ENCODE results near the gene SDSL.

SDSL gene

GRCh38 chr12:113469224-113469948, 47.2 kb downstream of the SDSL start:
- DNase-seq (ENCODE audit: low read depth) = no peak

DNA sequence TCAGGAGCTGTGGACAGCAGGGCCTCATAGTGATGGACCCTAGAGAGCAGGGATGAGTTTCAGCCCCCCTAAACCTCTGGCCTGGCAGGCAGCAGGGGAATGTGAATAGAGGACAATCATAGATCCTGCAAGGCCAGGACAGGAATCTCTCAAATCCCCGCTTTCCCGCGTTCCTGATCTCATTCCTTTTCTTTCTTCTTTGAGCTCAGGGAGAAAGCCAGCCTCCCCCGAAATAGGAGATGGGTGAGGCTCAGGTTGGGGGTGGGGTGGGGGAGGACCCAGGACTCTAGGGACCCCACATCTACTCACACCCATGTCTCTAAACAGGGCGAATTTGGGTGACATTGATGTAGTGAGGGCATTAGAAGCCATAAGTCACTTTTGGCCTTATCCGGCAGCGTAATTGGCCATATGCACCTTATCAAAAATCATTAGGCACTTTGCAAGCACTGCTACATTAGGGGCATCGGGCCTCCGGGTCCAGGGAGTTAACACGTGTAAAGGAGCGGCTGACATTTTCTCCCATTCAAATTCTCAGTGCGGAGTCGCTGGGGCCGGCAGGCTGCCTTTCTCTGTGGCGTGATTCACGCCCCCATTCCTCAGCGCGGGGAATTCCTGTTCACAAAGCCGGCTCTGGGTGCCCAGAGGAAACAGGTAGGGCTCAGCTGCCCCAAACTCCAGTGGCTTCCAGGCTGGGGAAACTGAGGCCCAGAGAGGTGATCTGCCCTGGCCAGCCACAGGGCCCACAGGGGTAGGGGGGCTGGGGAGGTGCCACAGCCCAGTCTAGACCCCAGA, 48.0 kb downstream of the SDSL start:
- DNase-seq (ENCODE audit: low read depth) = no peak

DNA sequence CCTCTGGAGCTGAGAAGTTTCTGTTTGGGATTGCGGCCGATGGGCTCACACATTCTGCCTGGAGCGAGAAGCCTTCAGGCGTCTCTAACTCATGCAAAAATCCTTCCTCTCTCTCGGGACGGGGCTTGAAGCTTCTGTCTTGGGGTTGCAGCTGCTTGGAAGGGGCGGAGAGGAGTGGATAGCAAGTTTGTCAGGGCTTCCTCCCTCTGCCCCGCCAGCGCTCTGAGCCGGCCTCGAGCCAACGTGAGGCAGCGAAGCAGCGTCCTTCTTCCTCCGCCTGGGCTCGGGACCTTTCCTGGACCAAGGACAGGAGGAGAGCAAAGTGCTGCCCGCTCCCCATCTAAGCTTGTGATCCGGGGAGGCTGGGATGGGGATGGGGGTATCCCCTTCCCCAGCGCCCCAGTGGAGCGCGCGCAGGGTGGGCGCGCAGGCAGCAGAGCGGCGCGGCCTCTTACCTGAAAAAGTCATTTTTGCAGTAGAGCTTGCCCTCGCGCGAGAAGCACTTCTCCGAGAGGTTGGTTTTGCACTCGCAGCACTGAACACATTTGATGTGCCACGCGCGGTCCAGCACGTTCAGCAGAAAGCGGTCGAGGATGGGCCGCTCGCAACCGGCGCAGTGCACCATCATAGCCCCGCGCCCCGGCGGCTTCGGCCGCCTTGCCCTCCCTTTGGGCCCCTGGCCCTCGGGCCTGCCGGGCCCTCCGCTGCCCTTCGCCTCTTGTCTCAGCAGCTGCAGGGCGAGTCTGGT, 48.9 kb downstream of the SDSL start:
- no peak for DNase-seq (ENCODE audit: low read depth)

DNA sequence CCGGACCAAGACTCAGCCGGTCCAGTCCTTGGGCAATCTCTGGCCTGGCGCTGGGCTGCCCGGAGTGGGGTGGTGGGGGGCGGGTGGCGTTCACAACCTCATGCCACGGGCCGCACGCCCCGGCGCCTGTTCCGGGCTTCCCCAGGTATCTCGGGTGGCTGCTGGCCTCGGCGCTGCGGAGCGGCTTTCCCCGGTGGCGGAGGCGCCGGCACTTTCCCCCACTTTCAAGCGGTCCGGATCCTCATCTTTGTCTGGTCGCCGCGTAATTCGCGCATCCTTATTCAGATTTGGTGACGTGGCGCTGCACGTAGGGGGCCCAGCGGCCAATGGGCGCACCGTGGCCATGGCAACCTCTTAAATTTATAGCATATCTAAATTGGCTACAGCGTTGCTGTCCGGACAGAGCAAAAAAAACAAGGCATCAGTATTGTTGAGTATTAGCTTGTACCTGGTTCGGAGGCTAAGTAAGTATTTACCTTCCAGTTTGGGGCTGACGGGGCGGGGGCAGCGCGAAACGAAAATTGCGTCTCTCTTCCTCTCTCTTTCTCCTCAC, 49.5 kb downstream of the SDSL start, which contains the start of gene LHX5:
Gene LHX5, minus strand, starts transcription at position 253 of the 553 bp plus-strand sequence. CDS start 373 bp downstream, outside the sequence.
- no peak for DNase-seq (ENCODE audit: low read depth)

DNA sequence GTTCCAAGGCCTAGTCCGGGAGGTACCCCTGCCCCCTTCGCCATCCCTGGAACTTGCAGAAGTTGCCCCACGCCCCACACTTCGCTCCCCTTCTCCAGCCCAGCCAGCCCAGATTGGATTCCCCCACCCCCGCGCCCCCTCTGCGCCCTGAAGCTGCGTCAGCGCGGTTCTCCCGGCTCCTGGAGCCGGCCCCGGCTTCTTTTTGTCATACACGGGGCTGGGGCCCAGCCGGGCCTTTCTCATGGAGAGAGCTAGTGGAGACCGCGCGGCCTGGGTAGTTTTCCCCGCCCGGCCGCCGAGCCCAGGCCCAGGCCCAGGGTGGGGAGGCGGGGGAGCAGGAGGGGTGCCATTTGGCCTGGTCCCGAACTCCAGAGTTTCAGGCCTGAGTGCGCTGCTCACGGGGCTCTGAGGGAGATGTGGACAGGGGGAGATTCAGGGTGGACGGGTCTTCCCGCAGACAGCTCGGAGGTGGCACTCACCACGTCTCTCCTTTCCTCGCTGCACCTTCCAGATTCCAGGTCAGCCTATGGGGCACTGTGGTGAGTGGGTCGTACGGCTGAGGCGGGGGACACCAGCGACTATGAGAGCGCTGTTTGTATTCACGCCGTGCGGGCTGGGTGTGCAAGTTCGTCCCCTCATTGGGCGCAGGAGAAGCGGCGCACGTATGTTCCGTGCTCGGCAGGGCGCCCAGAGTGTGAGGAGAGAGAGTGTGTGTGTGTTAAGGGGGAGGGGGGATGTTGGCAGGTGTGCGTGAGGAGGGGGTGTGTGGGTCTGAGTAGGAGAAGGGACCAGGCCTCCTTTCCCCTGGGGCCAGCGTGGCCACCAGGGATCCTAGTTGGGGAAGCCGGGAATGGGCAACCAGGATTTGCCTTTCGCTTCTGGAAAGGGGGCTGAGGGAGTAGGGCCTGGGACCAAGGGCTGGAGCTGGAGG, 50.3 kb downstream of the SDSL start:
- DNase-seq (ENCODE audit: low read depth) = no peak

DNA sequence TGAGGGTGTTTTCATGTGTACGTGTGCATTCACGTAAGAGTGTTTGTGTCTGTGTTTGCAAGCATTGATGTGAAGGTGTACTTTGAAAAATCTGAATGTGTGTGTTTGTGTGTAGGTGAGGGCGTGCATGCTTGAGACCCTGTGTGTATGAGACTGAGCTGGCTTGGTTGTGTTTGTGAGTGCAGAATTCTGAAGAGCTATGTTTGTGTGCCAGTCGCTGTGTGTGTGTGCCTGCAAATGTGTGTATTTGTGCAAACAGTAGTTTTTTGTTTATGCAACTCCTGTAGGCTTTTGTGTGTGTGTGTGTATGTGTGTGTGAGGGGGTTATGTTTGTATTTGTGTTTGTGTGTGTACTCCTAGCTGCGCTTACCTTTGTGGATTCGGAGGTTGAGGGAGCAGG, 51.2 kb downstream of the SDSL start:
- DNase-seq (ENCODE audit: low read depth) = no peak

GRCh38 chr12:113473942-113474341, 51.8 kb downstream of the SDSL start:
- DNase-seq (ENCODE audit: low read depth) = no peak

GRCh38 chr12:113474635-113475436, 52.7 kb downstream of the SDSL start:
- DNase-seq (ENCODE audit: low read depth) = no peak

GRCh38 chr12:113475451-113476175, 53.4 kb downstream of the SDSL start:
- DNase-seq (ENCODE audit: low read depth) = no peak

GRCh38 chr12:113476176-113476986, 54.2 kb downstream of the SDSL start:
- no peak for DNase-seq (ENCODE audit: low read depth)

- no peak for DNase-seq (ENCODE audit: low read depth)
These were observed 55.1 kb downstream of the SDSL start for GRCh38 chr12:113477171-113477841.

GRCh38 chr12:113477842-113478215, 55.6 kb downstream of the SDSL start:
- DNase-seq (ENCODE audit: low read depth) = no peak

- DNase-seq (ENCODE audit: low read depth) = no peak
These were observed 56.3 kb downstream of the SDSL start for GRCh38 chr12:113478351-113479011.

DNA sequence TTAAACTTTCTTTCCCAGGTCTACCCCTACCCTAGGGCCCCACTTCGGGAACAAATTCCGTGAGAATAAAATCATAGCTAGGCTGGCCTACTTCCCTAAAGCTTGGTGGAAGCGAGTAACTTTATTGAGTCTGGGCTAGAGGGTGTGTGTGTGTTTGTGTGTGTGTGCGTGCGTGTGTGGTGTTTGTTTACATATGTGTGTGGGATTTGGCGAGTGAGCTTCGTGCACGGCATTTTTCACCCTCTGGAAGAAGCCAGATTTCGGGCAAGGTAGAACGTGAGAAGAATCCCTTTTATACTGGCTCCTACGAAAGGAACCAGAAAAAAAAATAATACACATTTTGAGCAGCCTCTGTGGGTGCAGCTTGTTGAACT, 57.0 kb downstream of the SDSL start:
- no peak for DNase-seq (ENCODE audit: low read depth)

GRCh38 chr12:113479590-113480335, 57.6 kb downstream of the SDSL start:
- DNase-seq (ENCODE audit: low read depth) = peak; percentile 4

DNA sequence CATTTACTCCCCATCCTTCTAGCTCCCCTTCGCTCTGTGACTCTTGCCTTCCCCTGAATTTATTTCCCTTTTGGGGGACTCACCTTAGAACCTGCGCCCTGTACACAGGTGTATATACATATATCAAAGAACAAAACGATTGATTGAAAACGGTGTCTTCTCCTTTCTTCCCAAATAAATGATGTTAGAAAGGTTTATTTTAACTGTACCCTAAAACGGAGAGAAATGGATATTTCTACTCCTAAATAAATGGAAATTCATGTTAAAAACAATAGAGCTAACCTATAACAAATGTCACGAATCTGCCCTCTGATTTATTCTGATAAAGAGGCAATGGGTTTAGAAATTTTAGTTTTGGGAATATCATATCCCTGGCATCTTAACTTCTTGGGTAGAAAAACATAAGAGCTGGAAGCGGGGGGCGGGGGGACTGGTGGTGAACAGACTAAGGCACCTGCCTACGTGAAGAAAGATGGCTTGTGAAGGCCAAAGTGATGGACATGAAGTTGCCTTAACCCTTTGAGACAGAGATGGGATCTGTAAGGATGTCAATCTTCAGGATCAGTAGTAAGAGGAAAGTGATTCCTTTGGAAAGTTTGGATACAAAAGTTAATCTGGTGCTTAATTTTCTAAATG, 58.3 kb downstream of the SDSL start:
- DNase-seq (ENCODE audit: low read depth) = no peak

GRCh38 chr12:113482334-113482733, 60.2 kb downstream of the SDSL start:
- DNase-seq (ENCODE audit: low read depth) = no peak
